PC-3 (cell line): ENCODE measurements around the gene TULP3.

Source experiments
- CTCF ChIP-seq: fragments of 300-600 bp; sonication (generic); conservative IDR thresholded peaks from 2 replicates; pipeline ENCODE4 v1.5.1; 2017; ENCODE audit warnings: antibody characterized with exemption, low read depth, mild to moderate bottlenecking, low read length
- EZH2 ChIP-seq: fragments of 300-600 bp; sonication (generic); IDR thresholded peaks from one replicate; pipeline ENCODE4 v1.6.1; 2017; ENCODE audit warnings: antibody characterized with exemption, mild to moderate bottlenecking, low read length; ENCODE audit not compliant: unreplicated experiment
- EZH2phosphoT487 ChIP-seq: fragments of 300-600 bp; sonication (generic); IDR thresholded peaks from 2 replicates; pipeline ENCODE4 v1.6.1; 2018; ENCODE audit warnings: mild to moderate bottlenecking, antibody characterized with exemption, low read length, borderline replicate concordance

- TF ChIP-seq CTCF = no peak
- TF ChIP-seq EZH2 = no peak
- no peak for TF ChIP-seq EZH2phosphoT487
These were observed 85.9 kb downstream of the TULP3 start for GRCh38 chr12:2976581-2976996.
